A673 (cell line): ENCODE measurements around the gene TIGD6. TPM values are rescaled to one million over a fixed set of nuclear protein-coding genes. Genes with fewer than 3 reads are reported as not detected.

Source experiments
- BruUV-seq: library from RNA; stranded (reverse); fragments of 400-500 nt; replicated peaks from 2 replicates; lab custom pipeline; 2021; lab: Mats Ljungman, UMichigan
- CTCF ChIA-PET: fragments of 300-600 bp; sonication (Branson Sonifier 250); formaldehyde crosslinking; loops from one replicate; lab custom pipeline; 2022; ENCODE audit warnings: antibody characterized with exemption; lab: Charles Lee
- POLR2A ChIA-PET: fragments of 300-600 bp; sonication (Branson Sonifier 250); formaldehyde crosslinking; loops from one replicate; lab custom pipeline; 2022; ENCODE audit warnings: antibody characterized with exemption; ENCODE audit not compliant: low non-redundant PET; lab: Charles Lee
- DNase-seq: peaks from one replicate; pipeline ENCODE4 v3.0.0-alpha.2; 2015; ENCODE audit warnings: low spot score
- H3K27ac ChIP-seq: fragments of 200-600 bp; sonication (generic); 2 replicates; pipeline ENCODE4 v1.5.1; 2016; ENCODE audit warnings: mixed run types, low read depth, mild to moderate bottlenecking, mixed read lengths, antibody characterized with exemption, low read length; ENCODE audit not compliant: poor library complexity, severe bottlenecking
- H3K27me3 ChIP-seq: fragments of 200-600 bp; sonication (generic); replicated peaks from 2 replicates; pipeline ENCODE4 v1.6.1; 2017; ENCODE audit warnings: mixed run types, low read depth, mild to moderate bottlenecking, mixed read lengths, antibody characterized with exemption, low read length; ENCODE audit not compliant: insufficient read depth, poor library complexity
- H3K36me3 ChIP-seq: fragments of 200-600 bp; sonication (generic); 2 replicates; pipeline ENCODE4 v1.6.1; 2016; ENCODE audit warnings: mixed run types, mild to moderate bottlenecking, mixed read lengths, antibody characterized with exemption, low read length; ENCODE audit not compliant: insufficient read depth, poor library complexity, severe bottlenecking
- H3K4me1 ChIP-seq: fragments of 200-600 bp; sonication (generic); 2 replicates; pipeline ENCODE4 v1.6.1; 2017; ENCODE audit warnings: mixed run types, mild to moderate bottlenecking, mixed read lengths, antibody characterized with exemption, low read length; ENCODE audit not compliant: insufficient read depth, poor library complexity, severe bottlenecking
- H3K4me3 ChIP-seq: fragments of 200-600 bp; sonication (generic); 2 replicates; pipeline ENCODE4 v1.5.1; 2016; ENCODE audit warnings: low read depth, mixed run types, mild to moderate bottlenecking, mixed read lengths, low read length; ENCODE audit not compliant: poor library complexity, severe bottlenecking
- H3K9me3 ChIP-seq: fragments of 200-600 bp; sonication (generic); 2 replicates; pipeline ENCODE4 v1.6.1; 2016; ENCODE audit warnings: mixed run types, low read depth, mild to moderate bottlenecking, mixed read lengths, antibody characterized with exemption, low read length; ENCODE audit not compliant: poor library complexity, severe bottlenecking
- CTCF ChIP-seq: fragments of 300-800, 200-600 bp; sonication (generic); conservative IDR thresholded peaks from 2 replicates; pipeline ENCODE4 v1.5.1; 2017; ENCODE audit warnings: low read depth, mild to moderate bottlenecking, antibody characterized with exemption, low read length, moderate library complexity, mixed read lengths
- EZH2 ChIP-seq: fragments of 200-600 bp; sonication (generic); IDR thresholded peaks from 2 replicates; pipeline ENCODE4 v1.6.1; 2017; ENCODE audit warnings: borderline replicate concordance, low read depth, mild to moderate bottlenecking, mixed read lengths, antibody characterized with exemption, low read length; ENCODE audit not compliant: poor library complexity, severe bottlenecking
- intact Hi-C: fragments of 100-400 bp; cut with micrococcal nuclease; formaldehyde crosslinking; loops from one replicate; pipeline ENCODE4 v1.10.0; 2022; ENCODE audit not compliant: unreplicated experiment
- total RNA-seq: library from RNA; stranded (reverse); gene quantifications from 2 replicates; pipeline ENCODE4 v1.2.3, GENCODE V29; 2021

Gene TIGD6
- total RNA-seq, 1 experiment from 2014 or later, result 7.5 TPM

GRCh38 chr5:150015415-150015814, 15.0 kb upstream of the TIGD6 start:
- TF ChIP-seq EZH2 (no peak), CTCF (no peak)
- Histone ChIP-seq H3K27me3 (no peaks in the 10 kb centered on the region), H3K9me3 (peaks cover 16% of the 10 kb centered on the region), H3K36me3 (peaks cover 97% of the 10 kb centered on the region), H3K4me1 (no peaks in the 10 kb centered on the region), H3K4me3 (no peak overlapping the region), H3K27ac (no peak overlapping the region)
- CTCF ChIA-PET, result no interaction called here
- BruUV-seq, result no TSS peak
- DNase-seq, result no peak
- POLR2A ChIA-PET, result no interaction called here
- intact Hi-C loops, result no loop called here

- Histone ChIP-seq H3K27ac (no peak overlapping the region), H3K4me1 (no peaks in the 10 kb centered on the region), H3K9me3 (peaks cover 16% of the 10 kb centered on the region), H3K4me3 (no peak overlapping the region), H3K36me3 (peaks cover 97% of the 10 kb centered on the region), H3K27me3 (no peaks in the 10 kb centered on the region)
- ChIA-PET CTCF (no interaction called here), POLR2A (no interaction called here)
- intact Hi-C loops, result no loop called here
- DNase-seq, result no peak
- TF ChIP-seq CTCF (no peak), EZH2 (no peak)
- no TSS peak for BruUV-seq
Measured at GRCh38 chr5:150014456-150014855, 14.0 kb upstream of the TIGD6 start.

- no peak for TF ChIP-seq EZH2
- TF ChIP-seq CTCF, result no peak
- no peak for DNase-seq
- Histone ChIP-seq H3K27ac (no peak overlapping the region), H3K4me3 (no peak overlapping the region), H3K36me3 (peaks cover 97% of the 10 kb centered on the region), H3K9me3 (peaks cover 16% of the 10 kb centered on the region), H3K4me1 (no peaks in the 10 kb centered on the region), H3K27me3 (no peaks in the 10 kb centered on the region)
- BruUV-seq, result no TSS peak
- ChIA-PET POLR2A (no interaction called here), CTCF (no interaction called here)
- intact Hi-C loops, result no loop called here
Measured at GRCh38 chr5:150013931-150014330, 13.5 kb upstream of the TIGD6 start.
